HL-60/S4 treated with phorbol 12-myristate 13-acetate at 8.2 ng/mL for 4 days and 3 days (cell line): ENCODE data around the gene AP3S2.
"Not testable (repeated sequence)": the region's sequence is repeated elsewhere in the genome, so short reads cannot be mapped to it uniquely, and the experiment has no call there.

ENCODE experiments used
- in situ Hi-C: fragments of 300-500 bp; cut with MboI; formaldehyde crosslinking; loops from 2 replicates; pipeline ENCODE4 v1.15.0; 2022; ENCODE audit warnings: low sequenced_read_pairs

The AP3S2 gene

DNA sequence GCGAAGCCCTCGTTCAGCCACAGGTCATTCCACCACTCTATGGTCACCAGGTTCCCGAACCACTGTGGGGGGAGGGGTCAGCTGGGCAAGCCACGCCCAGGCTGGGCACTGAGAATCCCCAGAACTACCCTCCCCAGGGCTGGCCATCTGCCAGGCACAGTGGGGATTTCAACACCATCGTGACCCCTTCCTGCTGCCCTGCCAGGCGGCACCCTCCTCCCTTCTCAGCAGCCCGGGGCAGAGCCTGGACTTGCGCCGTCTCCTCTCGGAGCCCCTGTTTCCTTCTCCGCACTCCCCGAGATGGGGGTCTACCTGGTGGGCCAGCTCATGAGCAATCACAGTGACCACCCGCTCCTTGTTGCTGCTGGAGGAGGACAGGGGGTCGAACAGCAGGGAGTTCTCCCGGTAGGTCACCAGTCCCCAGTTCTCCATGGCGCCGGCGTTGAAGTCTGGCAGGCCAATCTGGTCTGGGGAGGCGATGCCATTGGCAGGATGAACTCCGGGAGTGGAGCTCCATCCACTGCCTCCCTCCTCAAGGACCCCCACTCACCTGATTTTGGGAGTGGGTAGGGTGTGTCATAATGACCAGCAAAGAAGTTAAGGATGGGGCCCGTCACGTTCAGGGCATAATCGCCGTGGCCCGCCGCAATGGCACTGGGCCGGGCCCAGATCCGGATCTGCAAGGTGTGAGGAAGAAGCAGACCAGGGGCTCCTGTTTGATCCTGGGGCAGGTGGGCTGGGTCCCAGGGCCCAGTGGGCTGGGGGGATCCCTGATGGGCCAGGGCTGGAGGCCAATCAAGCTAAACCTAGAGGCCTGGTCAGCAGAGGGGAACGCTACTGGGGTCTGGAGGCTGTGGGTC is 89.6 kb downstream of the AP3S2 start:
- in situ Hi-C loops, result no loop called here

DNA sequence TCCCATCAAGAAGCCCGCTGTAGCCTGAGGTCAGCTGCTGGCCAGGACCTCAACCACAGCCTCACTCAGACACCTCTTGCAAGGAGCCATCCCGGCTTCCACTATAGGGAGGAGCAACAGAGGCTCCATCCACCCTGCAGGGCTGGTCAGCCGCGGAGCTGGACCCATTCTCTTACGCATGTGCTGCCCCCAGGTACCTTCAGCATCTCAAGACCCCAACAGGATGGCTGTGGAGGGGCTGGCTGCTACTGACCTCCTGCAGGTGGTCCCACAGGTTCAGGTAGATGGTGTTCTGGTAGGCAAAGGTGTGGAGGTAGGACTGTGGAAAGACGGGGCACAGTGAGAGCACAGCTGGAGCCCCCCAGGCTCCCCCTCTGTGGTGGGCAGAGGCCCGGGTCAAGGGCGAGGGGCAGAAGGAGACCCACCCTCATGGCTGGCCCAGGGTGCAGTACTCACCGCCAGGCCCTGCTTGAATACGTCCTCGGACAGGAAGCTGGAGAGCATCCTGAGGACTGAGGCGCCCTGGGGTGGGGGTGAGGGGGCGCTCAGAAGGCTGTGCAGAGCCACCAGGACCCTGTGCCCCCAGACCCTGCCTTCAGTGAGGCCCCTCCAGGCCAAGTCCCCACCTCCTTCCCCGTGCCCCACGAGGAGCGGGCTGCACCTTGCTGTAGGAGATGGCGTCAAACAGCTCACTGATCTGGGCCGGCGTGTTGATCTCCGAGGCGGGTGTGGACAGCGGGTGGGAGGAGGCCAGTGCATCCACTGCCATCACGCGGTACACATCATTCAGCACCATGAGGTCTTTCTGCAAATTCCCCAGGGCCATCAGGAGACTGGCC is 90.6 kb downstream of the AP3S2 start:
- in situ Hi-C loops, result no loop called here

DNA sequence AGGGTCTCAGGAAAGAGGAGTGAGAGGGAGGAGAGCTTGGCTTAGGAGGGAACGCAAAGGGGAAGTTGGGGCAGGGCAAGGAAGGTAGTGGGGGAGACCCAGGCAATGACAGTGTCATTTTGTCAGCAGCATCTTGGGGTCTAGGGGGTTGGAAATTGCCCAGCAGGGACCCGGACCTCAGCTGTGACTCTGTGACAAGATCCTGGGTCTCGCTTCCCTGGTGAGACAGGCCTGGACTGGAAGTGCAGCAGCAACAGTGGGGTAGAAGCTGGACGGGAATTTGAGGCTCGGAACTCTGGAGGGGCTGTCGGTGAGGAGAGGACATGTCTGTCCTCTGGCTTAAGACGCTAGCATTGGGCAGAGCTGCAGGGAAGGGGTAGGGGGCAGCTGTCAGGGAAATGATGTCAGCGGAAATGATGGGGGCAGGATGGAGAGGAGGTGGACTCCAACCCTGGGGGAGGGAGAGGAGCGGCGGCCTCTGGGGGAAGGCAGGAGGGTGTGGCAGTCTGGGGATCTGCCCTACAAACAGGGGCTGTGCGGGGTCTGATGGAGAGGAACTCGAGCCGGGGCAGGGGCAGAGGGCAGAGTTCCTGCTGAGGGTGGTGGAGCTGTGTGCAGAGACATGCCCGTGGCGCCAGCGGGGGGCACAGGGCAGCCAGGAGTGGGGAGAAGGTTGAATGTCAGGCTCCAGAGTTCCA is 91.4 kb downstream of the AP3S2 start:
- in situ Hi-C loops, result no loop called here

DNA sequence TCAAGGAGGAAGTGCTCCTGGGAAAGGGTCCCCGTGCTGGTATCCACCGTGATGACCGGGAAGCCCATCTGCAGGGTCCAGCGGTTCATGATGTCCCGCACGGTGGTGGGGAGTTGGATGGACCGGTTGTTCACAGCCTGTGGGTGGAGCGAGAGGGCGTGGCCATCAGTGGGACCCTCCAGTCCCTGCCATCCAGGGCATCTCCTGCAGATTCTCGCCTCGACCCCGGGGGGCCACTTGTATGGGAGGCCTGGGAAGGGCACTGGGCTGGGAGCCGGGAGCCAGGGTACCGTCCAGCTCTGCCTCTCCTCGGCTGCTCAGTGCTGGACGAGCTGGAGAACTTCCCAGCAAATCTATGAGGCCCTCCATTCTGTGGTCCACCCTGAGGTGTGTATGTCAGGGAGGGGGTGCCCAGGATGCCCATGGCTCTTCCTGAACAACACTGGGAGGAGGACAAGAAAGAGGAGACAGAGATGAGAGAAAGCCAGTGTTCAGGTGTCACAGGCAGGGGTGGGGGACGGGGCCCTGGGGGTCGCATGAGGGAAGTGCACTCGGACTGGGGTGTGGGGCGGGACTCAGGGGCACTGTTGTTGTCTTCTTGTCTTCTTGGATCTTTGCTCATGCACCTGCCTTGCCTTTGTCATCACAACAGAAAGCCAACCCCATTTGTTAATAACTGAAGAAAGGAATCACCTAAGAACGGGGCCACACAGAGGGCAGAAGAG is 92.2 kb downstream of the AP3S2 start:
- in situ Hi-C loops, result no loop called here

DNA sequence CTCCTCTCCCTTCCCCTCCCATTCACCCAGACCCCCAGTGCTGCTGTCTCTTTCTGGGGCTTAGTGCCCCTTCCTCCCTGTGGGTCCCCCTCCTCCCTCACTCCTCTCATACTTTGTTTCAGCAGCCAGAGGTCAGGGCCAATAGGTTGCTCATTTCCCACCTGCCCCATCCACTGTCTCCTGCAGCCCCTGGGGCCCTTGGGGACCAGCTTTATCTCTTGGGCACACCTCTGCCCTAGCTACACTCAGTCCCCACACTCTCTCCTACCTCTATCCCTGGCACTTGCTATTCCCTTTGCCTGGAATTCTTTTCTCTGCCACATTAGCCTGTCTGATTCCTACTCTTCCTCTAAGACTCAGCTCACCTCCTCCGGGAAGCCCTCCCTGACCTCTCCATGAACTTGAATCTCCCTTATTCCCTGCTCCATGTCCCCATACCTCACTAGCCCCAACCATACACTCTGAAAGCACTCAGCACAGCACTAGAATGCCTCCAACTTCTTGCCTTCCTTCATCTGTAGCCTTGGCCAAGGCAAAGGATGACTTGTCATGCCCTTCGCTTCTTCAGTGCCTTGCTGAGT is 93.8 kb downstream of the AP3S2 start:
- in situ Hi-C loops, result no loop called here

DNA sequence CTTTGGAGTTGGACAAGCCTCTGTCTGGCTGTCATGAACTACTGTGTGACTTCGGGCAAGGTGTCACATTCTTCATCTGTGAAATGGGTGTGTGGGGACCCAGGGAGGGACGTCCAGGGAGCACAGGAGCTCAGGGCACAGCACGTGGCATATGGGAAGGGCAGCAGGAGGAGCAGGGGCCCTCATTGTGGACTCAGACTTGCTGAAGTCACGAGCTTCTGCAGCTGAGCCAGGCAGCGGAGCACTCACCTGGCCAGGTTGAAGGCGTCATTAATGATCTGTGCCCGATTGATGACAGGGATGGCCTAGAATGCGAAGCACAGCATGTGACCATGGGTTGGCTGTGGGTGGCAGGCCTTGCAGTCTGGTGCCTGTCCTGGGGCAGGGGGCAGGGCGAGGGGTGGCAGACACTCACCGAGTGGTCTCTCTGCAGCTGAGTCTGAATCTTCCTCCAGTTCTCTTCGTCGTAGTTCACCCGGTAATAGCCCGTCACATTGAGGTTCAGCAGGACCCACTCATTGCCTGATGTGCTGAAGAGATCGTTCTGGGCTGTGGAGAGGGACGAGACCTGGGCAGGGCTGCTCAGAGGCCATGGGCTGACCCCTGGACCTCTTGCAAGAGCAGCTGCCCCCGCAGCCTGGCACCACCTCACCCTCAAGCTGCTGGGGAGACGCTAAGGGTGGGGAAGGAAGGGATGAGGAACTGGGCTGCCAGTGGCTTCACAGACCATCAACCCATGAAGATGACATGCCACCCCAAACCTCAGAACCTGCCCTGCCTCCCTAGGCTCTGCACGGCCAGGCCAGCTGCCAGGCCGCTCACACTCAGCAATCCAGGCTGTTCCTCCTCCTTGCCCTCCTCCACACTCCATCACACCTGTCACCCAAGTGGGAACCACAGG is 94.5 kb downstream of the AP3S2 start:
- in situ Hi-C loops, result no loop called here

DNA sequence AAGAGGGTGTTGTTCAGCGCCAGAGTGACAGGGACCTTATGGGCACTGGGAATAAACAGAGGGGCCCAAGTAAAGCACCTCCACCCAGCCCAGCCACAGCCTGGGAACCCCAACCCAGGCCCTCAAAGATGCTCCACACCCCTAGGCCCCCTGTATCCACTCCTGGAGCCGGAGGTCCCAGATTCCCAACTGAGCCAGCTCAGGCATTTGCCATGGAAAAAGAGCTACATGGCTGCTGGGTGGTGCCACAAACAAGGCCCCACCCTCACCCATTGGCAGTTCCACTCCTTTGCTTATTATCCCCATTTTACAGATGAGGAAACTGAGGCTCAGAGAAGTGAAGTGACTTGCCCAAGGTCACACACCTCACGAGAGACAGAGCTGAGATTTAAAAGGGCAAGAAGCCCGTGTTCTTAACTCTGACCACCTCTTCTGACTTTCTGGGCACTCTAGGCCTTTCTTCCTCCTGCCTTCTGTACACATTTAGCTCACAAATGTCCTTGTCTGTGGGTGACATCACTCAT is 96.1 kb downstream of the AP3S2 start:
- in situ Hi-C loops, result no loop called here

DNA sequence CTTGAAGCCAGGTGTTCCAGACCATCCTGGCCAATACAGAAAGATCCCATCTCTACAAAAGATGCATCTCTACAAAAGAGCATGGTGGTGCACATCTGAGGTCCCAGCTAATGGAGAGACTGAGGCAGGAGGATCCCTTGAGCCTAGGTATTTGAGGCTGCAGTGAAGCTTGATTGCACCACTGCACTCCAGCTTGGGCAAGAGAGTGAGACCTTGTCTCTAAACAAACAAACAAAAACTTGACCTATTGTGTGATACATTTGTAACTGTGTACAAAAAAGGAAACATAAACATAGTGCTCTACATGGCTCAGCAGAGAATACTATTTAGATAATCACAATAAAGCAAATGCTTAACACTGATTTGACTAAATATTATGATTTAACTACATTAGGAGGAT is 97.8 kb downstream of the AP3S2 start:
- in situ Hi-C loops, result no loop called here

DNA sequence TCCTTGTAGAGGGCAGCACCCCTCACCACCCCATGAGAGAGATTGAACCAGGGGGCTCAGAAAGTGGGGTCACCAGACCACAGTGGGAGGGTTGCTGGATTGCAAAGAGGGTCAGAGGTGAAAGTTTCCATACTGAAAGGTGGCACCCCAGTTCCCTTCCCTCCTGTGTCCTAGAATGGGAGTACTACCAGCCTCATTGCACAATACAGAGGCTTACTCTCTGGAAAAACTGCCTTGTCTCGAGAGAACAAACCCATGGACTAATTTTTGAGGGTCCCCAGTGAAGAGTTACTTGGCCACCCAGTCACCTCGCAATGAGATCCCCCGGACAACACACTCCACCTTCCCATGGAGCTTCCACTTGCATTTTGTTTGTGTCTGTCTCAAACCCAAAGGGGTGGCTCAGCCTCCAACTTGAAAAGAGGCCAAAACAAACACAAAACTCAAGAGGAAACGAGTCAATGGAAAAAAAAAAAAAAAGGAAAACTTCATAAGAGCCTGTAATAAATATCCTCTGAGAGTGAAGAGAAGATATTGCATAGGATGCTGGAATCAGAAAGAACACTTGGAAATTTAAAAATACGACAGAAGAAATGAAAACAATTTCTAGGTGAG is 99.1 kb downstream of the AP3S2 start:
- in situ Hi-C loops, result no loop called here

DNA sequence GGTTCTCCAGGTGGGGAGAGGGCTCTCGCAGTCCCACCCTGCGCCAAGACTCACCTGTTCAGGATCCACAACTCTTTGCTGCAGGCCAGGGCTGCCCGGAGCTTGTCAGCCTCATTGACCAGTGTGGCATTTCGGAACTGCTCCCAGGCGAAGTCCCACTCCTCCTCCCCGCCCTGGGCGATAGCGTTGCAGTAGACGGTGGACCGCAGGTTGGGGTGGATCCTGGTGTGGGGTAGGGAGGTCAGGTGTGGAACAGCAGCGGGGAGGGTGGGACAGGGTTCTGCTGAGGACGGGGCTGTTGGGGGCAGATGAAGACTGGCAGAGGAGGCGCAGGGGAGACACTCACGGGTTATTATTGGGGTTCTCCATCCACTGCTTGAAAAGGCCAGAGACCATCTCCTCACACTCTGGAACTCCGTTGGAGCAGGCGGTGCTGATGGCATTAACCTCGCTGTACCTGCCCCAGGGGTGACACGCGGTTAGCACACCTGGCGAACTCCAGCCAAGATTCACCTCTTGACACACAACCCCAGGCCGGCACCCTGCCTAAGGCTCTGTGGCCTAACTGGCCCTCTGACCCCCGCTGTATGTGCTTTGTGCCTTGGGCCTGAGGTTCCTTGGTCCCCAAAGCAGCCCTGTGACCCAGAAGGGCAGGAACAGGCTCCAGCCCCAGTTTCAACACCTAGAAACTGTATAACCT is 101.5 kb downstream of the AP3S2 start:
- in situ Hi-C loops, result no loop called here

DNA sequence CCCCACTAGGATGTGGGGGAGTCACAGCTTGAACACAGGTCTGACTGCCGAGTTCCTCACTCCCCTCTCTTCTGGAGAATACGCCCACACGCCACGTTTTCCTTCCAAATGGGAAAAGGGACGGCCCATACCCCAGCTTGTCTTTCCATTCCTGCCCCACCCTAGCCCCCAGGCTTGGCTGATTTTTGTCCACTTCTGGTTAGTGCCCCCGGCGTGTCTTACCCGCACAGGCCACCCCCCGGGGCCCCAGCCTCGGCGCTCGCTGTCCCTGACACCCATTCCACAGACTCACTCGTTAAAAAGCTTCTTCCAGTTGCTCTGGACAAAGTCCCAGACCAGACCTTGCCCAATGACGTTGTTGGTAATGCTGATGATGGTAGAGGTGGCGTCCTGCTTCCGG is 103.1 kb downstream of the AP3S2 start:
- in situ Hi-C loops, result no loop called here

DNA sequence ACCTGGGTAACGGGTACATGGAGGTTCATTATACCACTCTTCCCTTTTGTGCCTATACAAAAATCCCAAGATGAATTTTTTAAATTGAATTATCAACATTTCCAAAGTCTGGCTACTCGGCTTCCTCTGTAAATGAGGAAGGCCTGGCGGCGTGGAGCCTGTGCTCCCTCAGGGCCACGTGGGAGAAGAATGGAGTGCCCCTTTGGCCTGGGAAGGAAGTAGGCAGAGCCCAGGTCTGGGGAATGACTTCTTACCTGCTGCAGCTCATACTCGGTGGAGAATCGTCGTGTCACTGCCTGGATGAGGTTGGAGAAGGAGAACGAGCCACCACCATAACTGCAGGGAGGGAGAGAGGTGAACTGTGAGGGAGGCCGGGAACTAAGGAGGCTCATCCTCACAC is 103.6 kb downstream of the AP3S2 start:
- in situ Hi-C loops, result no loop called here

DNA sequence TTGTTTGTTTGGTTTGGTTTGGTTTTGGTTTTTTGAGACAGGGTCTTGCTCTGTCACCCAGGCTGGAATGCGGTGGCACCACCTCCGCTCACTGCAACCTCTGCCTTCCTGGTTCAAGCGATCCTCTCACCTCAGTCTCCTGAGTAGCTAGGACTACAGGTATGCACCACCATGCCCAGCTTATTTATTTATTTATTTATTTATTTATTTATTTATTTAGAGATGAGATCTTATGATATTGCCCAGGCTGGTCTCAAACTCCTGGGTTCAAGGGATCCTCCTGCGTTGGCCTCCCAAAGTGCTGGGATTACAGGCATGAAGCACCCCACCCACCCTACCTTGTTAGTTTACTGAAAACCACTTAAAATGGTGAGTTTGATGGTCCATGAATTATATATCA is 105.2 kb downstream of the AP3S2 start:
- in situ Hi-C loops, result not testable (repeated sequence)

DNA sequence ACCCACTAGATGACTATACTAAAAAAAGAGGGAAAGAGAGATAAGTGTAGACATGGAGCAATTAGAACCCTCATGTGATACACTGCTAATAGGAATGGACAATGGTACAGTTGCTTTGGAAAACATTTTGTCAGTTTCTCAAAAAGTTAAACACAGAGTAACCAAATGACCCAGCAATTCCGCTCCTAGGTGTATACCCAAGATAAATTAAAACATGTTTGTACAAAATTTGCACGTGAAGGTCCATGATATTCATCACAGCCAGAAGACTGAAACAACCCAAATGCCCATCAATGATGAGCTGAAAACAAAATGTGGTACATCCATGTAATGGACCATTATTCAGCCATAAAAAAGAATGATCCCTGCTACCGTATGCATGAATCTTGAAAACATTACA is 105.8 kb downstream of the AP3S2 start:
- in situ Hi-C loops, result no loop called here

DNA sequence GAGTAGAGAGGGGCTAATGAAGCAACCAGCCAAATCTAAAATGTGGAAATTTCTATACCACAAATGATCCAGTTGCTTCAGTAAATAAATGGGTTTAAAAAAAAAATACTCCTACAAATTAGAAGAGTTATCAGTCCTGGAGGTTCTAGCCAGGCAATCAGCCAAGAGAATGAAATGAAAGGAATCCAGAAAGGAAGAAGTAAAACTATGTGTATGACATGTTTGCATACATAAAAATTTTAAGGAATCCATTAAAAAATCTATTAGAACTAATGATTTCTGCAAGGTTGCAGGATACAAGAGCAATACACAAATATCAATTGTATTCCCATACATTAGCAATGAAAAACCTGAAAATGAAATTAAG is 108.0 kb downstream of the AP3S2 start:
- in situ Hi-C loops, result no loop called here

DNA sequence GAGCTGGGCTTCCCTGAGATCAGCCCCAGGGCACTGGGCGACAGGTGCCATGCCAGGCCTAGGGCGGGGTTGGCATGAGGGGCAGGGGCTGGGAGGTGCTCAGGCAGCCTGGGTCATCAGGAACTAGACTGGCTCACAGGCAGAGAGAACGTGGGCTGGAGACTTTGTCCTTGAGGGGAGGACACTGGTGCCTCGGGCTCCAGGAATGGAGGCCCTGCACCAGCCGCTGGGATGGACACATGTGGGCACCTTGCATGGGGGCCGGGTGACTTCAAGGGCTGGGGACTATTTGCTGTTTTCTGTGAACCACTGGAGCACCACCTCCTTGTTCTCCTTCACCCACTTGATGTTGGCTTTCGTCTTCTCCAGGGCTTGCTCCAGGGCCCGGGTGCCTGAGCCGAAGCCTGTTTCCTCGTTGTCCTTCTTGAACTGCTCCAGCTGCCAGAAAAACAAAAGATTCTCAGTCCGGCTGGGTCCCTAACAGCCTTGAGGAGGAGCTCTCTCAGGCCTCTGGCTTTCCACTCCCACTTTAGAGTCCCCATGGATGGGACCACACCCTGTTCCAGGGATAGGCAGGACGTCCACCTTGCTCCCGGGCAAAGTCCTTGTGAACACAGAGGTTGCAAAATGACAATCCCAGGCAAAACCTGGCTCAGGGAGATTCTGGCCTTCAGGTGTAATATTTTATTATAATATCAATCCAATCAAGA is 108.6 kb downstream of the AP3S2 start:
- in situ Hi-C loops, result no loop called here

DNA sequence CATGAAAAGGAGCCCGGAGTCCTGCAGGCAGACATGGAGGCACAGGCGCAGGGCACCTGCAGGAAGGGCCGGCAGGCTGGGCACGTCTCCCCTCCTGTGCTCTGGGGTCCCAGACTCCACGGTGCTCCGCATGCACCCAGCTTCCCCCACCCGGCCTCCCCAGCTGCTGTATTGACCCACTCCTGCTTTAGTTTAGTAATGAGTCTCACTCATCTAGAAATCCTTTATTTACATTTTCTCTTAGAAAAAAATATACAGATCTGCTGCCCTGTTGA is 109.2 kb downstream of the AP3S2 start:
- in situ Hi-C loops, result no loop called here
